Stimulated activated CD4-positive, alpha-beta T cell treated with anti-CD3 and anti-CD28 coated beads, Interleukin-15, amount 100 ng/mL, for 24 hours (primary cell): ENCODE measurements around the gene KLF18.
"Not testable (repeated sequence)": the region's sequence is repeated elsewhere in the genome, so short reads cannot be mapped to it uniquely, and the experiment has no call there.

Experiments used
- DNase-seq: peaks from one replicate; pipeline ENCODE4 v3.0.0-alpha.2; 2020

The KLF18 gene

GRCh38 chr1:44141531-44141930 is at the start of gene KLF18:
KLF18 (minus strand) TSS chr1:44141631; CDS start chr1:44141631, 0 bp downstream.
- no peak for DNase-seq

DNA sequence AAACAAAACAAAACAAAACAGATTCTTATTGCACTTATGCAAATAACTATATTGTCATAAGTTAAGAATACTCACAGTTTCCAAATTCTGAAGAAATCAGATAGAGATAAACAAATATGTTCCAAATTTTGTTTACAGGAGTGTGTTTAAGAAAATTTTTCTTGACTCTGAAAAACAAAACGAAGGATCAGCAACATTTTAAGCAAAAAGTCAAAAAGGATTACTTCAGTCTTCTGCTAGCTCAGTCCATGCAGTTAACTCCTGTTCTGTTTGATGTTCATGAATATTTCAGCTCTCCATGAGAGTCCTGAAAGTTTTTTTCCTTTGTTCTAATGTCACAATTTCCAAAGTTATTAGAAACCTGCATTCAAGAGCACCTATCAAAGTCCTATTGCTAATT is 33.2 kb upstream of the KLF18 start:
- DNase-seq, result no peak

GRCh38 chr1:44170281-44170823 is 28.9 kb upstream of the KLF18 start:
- DNase-seq, result no peak

GRCh38 chr1:44168520-44169098 is 27.2 kb upstream of the KLF18 start:
- DNase-seq, result no peak

DNA sequence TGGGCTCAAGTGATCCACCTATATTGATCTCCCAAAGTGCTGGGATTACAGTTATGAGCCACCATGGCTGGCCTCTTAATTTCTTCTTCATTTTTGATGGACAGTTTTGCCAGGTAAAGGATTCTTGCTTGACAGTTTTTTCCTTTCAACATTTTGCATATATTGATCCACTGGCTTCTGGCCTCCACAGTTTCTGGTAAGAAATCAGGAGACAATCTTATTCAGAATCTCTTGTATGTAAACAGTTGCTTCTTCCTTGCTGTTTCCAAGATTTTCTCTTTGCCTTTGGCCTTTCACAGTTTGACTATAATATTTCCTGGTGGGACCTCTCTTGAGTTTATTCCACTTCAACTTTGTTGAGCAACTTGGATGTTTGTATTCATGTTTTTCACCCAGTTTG is 20.1 kb upstream of the KLF18 start:
- DNase-seq, result no peak

- DNase-seq, result no peak
Measured at GRCh38 chr1:44158871-44159270, 17.4 kb upstream of the KLF18 start.

GRCh38 chr1:44157903-44158302 is 16.5 kb upstream of the KLF18 start:
- no peak for DNase-seq

GRCh38 chr1:44154049-44154448 is 12.6 kb upstream of the KLF18 start:
- DNase-seq, result no peak

- no peak for DNase-seq
Measured at GRCh38 chr1:44152692-44153091, 11.3 kb upstream of the KLF18 start.

GRCh38 chr1:44151808-44152207 is 10.4 kb upstream of the KLF18 start:
- DNase-seq, result no peak

GRCh38 chr1:44151332-44151731 is 9.9 kb upstream of the KLF18 start:
- peak; percentile 7 for DNase-seq

- no peak for DNase-seq
Measured at GRCh38 chr1:44147582-44147981, 6.2 kb upstream of the KLF18 start.

DNA sequence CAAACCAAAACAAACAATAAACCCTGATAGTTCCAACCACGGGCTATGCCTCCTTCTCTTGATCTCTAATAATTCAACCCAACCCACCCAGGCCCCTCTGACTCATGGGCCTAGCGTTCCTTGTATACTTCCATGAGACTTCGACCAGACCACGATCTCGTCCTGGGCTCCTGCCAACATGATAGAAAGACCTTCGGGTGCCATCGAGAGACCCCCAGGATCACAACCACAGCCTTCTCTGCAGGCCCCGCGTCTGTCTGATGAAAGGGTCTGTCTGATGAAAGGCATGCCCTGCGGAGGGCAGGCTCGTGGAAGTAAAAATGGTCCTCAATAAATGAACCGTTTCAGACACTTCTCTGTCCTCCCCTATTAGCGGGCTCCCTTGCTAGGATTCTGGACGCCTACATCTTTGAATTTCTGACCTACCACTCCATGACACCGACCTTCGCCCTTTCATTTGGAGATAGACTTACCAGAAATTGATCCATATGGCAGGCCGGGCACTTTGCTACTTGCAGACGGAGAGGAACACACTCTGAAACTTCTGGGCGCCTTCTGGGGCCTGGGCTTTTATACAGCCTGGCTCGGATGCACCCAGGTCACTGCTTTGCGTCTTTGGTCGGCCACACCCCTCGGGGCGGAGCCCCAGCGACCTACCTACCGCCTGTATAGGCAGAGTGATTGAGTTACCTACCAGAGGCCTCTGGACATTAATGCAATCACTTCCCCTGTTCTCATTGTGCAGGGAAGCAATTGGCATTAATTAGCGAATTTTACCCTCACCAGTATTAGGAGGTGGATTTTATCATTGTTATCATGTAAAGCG is 5.3 kb upstream of the KLF18 start:
- no peak for DNase-seq

DNA sequence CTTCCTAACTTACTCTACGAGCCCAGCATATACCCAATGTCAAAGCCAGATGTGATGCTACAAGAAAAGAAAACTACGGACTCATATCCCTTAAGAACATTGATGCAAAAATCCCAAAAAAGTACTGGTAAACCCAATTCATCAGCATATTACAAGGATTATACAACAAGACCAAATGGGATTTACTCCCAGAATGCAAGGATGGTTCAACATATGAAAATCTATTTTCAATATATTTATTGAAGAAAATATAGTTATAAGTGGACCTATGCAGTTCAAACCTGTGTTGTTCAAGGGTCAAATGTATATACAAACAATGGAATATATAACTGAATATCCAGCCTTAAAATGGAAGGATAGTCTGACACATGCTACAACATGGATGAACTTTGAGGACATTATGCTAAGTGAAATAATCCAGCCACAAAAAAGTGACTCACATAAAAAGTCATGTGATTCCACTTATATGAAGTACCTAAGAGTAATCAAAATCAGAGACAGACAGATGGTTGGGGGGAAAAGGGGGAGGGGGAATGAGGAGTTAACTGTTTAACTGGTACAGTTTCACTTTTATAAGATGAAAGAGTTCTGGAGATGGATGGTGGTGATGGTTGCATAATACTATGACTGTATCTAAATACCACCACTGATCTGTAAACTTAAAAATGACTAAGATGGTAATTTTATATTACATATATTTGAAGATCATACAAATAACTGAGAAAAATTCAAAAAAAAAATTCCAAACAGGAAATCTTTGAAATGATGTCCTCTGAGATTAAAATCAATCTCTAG is 3.7 kb upstream of the KLF18 start:
- DNase-seq, result no peak

GRCh38 chr1:44139565-44139964 is 1.9 kb downstream of the KLF18 start:
- DNase-seq, result not testable (repeated sequence)

- DNase-seq, result no peak
Measured at GRCh38 chr1:44138239-44138638, 3.2 kb downstream of the KLF18 start.

DNA sequence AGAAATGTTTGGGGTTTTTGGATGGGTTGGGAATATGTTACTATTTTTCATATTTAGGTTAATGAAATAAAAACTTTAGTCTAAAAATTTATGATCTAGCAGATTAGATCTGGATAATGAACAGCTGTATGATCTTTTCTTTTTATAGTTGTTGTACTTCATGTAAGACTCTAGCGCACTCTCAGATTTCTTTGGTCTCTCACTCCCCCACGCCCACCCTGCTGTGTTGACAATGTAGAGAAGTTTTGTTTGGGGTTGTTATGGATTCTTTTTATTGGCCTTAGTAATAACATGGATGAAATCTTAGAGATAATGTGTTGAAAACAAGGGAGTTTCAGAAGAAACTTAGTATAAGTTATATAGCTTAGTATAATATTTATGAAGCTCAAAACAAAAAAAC is 5.5 kb downstream of the KLF18 start:
- no peak for DNase-seq

DNA sequence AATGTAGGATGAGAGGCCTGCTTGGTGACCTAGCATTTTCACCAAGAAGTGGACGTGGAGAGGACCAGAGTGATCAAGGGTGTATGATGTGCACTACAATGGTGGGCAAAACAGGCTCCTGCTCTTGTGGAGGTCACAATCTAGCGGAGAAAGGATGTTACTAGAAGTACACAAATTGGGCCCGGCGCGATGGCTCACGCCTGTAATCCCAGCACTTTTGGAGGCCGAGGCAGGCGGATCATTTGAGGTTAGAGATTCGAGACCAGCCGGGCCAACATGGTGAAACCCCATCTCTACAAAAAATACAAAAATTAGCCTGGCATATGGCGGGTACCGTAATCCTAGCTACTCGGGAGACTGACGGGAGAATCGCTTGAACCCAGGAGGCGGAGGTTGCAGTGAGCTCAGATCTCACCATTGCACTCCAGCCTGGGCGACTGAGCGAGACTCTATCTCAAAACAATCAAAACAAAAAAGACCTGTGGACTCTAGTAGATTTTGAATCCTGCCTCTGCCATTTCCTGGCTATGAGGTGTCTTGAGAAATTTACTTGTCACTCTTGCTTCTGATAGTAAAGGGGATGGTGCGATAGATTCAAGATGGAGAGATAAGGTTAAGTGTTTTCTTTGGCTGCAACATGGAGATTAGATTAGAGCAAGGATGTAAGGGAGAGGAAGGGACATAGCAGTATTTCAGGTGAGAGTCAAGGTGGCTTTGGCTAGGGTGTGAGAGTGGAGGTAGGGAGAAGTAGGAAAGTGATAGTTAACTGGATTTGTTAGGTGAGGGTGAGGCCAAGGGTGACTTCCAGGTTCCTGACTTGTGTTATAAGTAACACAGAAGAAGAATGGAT is 7.1 kb downstream of the KLF18 start:
- no peak for DNase-seq

- no peak for DNase-seq
Measured at GRCh38 chr1:44131411-44131810, 10.0 kb downstream of the KLF18 start.

- no peak for DNase-seq
Measured at GRCh38 chr1:44129616-44130500, 11.6 kb downstream of the KLF18 start.

GRCh38 chr1:44120398-44120949 is 21.0 kb downstream of the KLF18 start:
- no peak for DNase-seq
